GM19463 (cell line): ENCODE data around the gene PITX1.

Experiments
- ATAC-seq: cut with Tn5 transposase; IDR thresholded peaks from one replicate; pipeline ENCODE4 v1.9.1; 2021; ENCODE audit warnings: mild to moderate bottlenecking, moderate library complexity; ENCODE audit not compliant: unreplicated experiment

Gene PITX1

DNA sequence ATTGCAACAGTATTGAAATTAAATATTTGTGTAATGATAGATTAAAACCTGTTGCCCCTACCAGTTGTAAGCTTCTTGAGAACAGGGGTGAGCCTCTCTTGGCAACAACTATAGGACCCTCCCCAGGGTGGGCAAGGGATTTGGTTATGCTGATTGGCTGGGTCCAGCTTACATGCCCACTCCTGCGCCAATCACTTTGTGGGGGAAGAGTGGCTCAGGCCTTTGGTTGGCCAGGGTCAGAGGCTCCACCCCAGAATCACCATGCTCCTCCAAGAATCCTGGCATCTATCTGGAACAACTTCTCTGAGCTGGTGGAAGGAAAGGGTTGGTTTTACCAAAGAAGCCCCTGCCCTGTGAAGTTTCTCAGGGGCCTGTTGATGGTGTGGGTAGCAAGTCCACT is 8.6 kb upstream of the PITX1 start:
- no peak for ATAC-seq

DNA sequence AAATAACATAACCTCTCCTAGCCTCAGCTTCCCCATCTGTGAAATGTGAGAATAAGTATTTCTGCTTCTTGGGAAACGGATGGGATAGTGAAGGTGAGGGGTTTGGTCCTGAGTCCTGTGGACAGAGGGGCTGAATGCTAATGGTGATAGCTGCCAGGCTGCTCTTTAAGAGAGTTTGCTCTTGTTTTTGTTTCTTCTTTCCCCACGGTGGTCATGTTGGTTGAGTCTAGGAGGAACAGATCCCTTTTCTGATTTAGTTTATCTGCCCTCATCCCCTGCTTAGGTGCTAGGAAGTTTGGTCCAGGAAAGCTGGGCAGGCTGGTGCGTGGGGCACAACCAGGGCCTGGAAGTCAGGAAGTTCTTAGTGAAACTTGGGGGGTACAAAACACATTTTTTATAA is 7.7 kb upstream of the PITX1 start:
- ATAC-seq: no peak

DNA sequence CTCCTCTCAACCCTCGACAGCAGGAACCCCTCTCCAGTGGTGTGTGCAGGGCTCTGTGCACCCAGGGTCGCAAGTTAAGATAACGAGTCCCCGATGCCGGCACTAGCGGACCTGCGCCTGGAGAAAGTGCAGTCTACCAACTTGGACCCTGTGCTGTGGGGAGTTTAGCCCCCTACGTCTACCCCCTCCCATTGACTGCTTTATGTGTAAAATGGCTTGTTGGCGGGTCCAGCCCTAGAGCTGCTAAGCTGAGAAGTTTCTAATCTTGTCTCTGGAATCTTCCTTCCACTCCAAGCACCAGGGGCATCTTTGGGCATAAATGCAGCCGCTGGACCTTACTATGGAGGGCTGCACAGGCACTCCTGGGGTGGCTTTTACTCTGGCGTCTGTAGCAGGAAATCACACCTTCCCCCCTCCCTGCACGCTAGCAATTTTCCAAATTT is 7.1 kb upstream of the PITX1 start:
- no peak for ATAC-seq

DNA sequence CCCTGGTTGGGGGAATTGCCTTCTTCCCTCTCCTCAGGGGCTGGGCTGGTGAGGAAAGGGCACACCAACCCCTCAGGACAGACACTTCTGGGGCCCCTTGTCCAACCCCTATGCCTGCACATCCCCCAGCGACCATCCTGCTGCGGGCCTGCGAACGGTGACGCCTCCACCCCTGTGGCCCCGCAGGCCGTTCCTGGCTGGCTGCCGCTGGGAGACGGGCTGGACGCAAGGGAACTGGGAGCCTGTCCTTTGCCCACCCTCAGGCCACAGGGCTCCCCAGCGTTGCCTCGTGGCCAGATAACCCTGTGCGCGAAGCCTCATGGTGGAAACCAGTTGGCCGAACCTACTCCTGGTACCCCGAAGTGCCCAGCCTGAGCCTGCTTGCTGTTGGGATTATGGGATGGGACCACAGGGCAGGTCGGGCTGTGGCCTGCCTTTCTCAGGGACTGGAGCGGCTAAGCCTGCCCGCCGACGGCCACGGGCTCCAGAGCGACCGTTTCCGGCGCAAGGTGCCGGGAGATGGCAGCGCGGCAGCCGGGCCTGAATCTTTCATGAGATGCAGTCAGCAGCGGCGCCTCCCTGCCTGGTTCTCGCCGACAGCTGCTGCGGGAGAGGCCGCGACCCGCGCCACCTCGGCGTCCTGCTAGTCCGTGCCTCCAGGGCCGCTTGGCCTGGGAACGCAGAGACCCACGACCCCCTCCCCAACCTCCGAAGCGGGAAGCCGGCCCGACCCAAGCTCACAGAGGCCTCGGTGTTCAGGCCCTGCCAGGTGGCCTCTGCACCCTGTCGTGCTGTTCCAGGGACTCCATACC is 6.5 kb upstream of the PITX1 start:
- ATAC-seq: no peak

GRCh38 chr5:135040034-135040332 is 6.0 kb upstream of the PITX1 start:
- no peak for ATAC-seq

DNA sequence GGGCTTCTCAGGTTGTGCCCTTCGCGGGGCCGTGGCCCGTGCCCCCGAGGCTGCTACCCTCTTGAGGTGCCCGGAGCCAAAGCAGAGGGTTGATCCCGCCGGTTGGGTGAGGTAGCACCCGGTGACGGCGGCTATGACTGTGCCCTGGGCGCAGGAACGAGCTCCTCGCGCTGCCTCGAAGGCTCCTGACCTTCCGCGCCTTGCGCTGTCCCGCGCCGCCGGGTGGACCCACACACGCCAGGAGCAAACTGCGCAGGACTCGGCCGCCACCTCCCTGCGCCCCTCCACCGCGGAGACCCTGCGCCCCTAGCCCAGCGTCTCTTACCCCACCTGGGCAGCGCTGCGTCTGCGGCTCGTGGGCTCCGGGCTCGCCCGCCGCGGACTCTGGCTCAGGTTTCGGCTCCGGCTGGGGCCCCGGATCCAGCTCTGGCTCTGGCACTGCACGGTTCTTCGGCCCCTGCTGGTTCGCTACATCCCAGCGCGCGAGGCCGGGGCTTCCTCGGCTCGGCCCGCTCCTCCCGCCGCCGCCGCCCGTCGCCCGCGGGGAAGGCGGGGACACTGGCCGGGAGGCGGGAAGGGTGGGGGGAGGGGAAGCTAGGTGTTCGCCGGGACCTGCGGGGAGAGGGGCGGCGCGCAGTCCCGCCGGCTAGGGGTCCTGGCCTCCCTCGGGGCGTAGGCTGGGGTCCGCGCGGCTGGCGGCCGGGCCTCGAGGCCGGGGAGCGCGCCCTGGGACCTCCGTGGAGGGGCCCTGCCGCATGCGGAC is 5.4 kb upstream of the PITX1 start:
- no peak for ATAC-seq

DNA sequence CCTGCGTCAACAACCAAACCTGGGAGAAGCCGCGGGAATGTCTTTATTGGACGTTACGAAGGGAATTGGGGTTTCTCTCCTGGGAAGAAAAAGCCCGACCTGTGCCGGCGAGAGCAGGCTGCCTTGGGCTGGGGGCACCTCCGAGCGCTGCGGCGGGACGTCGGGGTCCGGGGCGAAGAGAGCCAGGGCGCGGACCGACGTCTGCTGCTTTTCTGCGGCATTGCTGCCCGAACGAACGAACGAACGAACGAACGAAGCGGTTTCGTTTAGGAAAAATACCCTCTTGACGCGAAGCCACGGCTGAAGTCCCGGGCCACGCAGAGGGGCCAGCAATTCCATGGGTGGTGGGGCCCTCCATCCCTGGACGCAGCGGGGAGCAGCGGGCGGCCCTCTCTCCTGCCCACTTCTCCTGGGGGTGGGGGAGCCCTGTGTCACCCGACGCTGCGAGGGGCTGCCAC is 4.8 kb upstream of the PITX1 start:
- ATAC-seq: no peak

DNA sequence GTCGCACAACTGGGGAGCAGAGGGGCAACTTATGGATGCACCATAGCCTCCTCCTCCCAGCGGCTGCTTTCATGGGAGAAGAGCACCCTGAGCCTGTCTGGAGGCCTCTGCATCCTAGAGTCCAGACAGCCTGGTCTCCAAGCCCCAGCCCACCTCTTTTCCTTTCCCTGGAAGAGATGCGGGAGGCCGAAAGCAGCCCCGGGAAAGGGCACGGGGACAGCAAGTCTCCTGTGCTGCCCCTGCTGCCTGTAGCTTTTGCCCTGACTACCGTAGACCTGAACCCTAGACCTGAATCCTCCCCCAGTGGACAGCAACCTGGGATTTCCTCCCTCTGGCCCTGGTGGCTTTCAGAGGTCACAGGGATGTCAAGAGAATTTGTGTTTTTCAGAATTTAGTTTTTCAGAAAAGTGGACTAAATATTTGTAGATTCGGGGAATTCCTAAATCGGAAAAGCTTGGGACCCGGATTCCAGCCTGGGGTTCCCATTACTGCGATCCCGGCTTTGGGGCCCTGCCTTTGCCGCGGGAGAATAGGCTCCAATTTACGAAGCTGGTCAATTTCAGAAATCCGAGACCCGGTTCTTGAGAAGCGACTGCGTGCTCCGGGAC is 4.3 kb upstream of the PITX1 start:
- no peak for ATAC-seq

DNA sequence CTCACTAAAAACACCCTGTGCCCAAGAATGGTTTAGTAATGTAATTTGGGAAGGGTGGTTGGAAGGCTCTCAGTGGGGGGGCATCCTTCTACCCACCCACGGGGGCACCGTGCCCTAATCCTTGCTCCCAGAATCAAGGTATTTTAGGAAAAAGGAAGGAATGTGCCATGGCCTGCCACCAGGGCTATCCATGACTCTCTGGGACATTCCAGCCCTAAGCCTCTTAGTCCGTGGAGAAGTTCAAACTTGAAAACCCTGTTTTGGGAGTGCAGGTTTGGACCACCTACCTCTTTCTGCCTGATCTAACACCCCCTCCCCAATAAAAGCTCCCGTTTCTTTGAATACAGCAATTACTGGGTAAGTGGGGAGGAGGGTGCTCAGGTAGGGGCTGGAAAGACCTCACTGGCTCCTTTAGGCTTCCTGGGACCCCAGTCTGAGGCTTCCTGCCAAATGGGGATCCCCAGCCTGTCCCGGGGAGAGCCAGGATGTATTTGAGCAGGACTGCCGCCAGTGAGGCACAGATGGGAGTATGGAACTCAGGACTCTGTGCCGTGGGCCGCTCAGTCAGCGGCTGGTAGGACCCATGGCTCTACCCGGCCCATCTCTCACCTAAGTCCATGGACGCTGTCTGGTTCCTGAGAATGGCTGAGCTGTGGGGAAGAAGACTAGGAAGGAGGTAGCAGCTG is 3.6 kb upstream of the PITX1 start:
- ATAC-seq: no peak

DNA sequence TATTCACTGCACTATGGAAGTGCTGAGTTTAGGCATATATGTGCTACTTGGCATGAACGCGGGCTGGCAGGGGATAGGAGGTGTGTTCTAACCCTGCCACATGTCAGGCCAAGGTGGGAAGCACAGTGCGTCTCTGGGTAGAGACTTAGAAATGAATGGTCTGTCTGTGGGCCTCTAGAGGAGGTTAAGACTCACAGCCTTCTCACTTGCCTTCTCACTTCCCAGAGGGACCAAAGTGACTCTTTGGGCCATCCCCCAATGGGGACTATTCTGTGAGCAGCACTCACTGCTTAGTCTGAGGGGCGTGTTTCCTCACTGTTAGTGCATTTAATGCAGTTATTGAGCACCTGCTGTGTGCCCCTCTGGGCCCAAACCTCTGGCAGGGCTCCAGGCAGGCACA is 2.4 kb upstream of the PITX1 start:
- ATAC-seq: no peak

DNA sequence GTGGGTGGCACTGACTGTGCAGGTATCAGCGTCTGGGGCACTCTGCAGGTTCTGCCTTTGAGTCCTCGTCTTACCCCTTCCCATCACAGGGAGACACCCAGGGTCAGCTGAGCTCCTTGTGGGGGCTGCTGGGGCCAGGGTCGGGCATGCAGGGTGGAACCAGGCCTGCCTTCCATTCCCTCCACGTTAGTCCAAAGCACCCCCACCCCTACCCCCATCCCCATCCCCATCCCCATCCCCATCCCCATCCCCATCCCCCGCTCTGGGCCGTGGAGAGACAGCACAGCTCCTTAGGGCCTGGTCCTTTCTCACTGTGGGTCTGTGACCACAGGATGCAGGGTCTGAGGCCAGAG is 1.6 kb upstream of the PITX1 start:
- no peak for ATAC-seq

GRCh38 chr5:135034963-135035677 is 1.1 kb upstream of the PITX1 start:
- no peak for ATAC-seq

GRCh38 chr5:135034236-135034962 is 371 bp upstream of the PITX1 start:
- ATAC-seq: no peak

DNA sequence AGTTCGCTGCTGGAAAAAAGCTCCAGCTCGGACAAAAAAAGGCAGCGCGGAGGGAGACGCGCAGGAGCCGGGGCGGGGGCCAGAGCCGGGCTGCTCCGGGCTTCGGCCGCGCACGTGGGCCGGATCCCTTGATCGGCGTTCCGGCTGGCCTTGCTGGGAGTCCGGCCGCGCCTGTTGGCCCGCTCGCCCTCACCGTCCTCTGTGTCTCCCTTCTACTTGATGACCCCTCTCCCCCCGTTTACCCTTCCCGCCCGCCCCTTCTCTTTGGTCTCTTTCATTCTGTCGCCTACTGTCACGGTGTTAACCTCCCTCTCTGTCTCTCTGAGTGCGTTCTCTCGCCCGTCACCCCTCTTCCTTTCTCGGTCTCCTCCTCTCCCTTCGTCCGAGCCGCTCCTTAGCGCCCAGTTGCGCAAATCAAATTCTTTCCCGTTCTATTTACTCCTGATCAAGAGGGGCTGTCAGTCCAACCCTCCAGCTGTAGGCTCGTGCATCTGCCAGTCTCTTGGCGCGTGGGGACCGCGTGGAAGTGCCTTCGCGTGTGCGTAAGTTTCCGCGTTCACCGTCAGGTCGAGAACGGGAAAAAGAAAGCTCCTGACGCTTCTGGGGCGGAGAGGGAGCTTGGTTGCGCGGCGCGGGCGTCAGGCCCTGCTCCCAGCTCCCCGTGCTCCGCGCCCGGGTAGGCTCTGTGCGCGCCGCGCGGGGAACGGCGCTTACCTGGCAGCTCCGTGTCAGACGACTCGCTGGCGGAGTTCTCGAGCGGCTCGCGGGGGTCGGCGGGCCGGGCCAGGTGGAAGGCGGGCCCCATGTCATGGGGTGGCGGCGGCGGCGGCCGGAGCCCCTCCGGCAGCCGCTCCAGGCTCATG is 798 bp downstream of the PITX1 start:
- no peak for ATAC-seq

- ATAC-seq: no peak
Measured at GRCh38 chr5:135032695-135032998, 1.4 kb downstream of the PITX1 start.

DNA sequence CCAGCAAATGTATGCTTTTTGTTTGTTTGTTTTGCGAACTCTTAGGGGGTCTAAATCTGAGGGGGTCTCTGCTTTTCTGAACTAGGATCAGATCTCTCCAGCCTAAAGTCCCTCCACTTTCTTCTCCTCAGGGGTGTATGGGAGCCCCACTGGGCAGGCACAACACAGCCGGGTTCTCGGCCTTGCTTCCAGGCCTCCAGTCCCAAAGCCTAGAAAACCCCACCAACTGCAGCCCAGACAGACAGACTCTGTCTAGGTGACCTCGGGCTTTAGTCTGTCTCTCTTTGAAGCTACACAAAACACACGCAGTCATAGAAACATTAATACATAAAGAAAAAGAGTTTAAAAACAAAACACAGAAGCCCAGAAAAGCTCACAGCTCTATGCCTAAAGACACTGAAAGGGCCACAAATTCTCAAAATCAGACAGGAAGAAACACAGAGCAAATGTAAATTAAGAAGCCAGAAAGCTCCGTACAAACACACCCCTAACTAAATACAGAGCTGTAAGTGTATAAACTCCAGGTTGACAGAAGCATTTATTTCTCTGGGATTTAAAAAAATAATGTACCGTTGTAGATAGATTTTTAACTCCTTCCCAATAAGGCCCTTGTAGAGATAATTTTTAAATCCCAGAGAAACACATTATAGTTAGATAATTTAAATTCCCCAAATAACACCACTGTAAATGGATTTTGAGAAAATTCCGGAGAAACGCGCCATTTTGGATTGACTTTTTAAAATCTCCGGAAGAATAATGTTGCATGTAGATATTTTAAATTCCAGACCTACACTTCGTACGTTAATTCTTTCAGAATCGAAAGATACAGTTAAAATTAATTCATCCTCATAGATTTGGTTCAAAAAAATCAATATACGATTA is 2.0 kb downstream of the PITX1 start:
- ATAC-seq: no peak

GRCh38 chr5:135030956-135031812 is 2.8 kb downstream of the PITX1 start:
- no peak for ATAC-seq
